Duodenal mucosa (tissue), 2 donors: ENCODE measurements around the gene CLCNKB.

Source experiments
- H3K27ac ChIP-seq: one replicate; pipeline ENCODE4 v1.7.0; 2013; ENCODE audit warnings: low read depth, low read length
- H3K27me3 ChIP-seq, 2 donors: one replicate each; pipeline ENCODE4 v1.7.0; 2013; ENCODE audit warnings: low read length in 2 of 2, control low read depth in 1 of 2; ENCODE audit not compliant: insufficient read depth in 2 of 2, control insufficient read depth in 1 of 2
- H3K36me3 ChIP-seq, 2 donors: one replicate each; pipeline ENCODE4 v1.7.0; 2013; ENCODE audit warnings: low read length in 2 of 2, control low read depth in 1 of 2; ENCODE audit not compliant: insufficient read depth in 2 of 2, control insufficient read depth in 1 of 2
- H3K4me1 ChIP-seq, 2 donors: one replicate each; pipeline ENCODE4 v1.7.0; 2013; ENCODE audit warnings: low read length in 2 of 2, control low read depth in 1 of 2; ENCODE audit not compliant: insufficient read depth in 2 of 2, control insufficient read depth in 1 of 2
- H3K4me3 ChIP-seq, 2 donors: one replicate each; pipeline ENCODE4 v1.7.0; 2013; ENCODE audit warnings: low read length in 2 of 2, low read depth in 1 of 2
- H3K9ac ChIP-seq, 2 donors: one replicate each; pipeline ENCODE4 v1.7.0; 2013; ENCODE audit warnings: low read length in 2 of 2, low read depth in 1 of 2
- H3K9me3 ChIP-seq, 2 donors: one replicate each; pipeline ENCODE4 v1.7.0; 2013; ENCODE audit warnings: low read length in 2 of 2, control low read depth in 1 of 2; ENCODE audit not compliant: control insufficient read depth in 1 of 2

CLCNKB gene

DNA sequence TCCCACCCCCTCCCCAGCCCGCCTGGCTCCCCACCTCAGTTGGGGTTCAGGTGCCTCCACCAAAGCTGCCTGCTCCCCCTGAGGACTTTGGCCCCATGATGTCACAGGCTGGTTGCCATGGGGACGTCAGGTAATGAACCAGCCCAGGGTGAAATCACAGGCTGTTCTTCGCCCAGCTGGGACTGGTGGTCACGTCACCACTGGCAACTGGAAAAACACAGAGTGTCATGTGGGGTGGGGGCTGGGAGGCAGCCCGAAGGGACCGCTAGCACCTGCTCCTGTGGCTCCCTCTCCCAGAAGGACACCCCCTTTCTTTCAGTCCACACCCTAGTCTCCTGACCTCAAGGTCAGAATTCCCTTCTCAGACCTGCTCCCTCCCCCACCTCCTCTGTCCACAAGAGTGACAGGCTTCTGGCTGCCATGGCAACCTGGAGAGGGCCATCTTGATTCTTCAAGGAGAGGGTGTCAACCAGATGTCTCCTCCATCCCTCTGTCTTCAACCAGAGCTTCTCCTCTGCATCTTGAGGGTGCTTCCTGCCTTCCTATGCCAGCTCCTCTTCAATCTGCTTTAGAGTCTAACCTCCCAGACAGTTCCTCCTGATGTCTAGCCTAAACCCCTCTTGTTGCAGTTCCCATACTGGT lies 23.7 kb downstream of the CLCNKB start:
- Histone ChIP-seq H3K9ac (no peak overlapping the region), H3K9me3 (no peaks in the 10 kb centered on the region), H3K27ac (no peak overlapping the region), H3K27me3 (no peaks in the 10 kb centered on the region), H3K36me3 (no peaks in the 10 kb centered on the region), H3K4me1 (peaks cover 11 to 20% of the 10 kb centered on the region in 2 donors), H3K4me3 (no peak overlapping the region)

DNA sequence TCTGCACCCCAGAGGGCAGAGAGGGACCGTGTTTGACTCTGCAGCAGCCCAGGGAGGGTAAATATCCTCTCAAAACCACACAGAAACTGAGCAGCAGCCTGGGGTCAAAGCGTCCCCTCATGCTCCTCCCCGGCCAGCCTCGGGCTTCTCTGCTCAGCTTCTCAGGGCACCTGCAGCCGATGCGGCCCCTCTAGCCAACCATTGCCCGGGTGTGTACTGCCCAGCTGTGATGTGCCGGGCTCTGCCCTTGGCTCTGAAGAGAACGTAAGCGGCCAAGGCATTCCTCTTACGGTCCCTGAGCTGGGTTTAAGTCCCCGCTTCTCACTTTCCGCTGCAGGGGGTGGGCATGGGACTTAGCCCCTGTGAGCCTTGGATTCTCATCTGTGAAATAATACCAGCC lies 24.4 kb downstream of the CLCNKB start:
- H3K9ac ChIP-seq = no peak overlapping the region
- H3K27ac ChIP-seq = no peak overlapping the region
- H3K27me3 ChIP-seq = peaks cover 0 to 6% of the 10 kb centered on the region in 2 donors
- no peaks in the 10 kb centered on the region for H3K9me3 ChIP-seq
- H3K4me1 ChIP-seq = peaks cover 11 to 20% of the 10 kb centered on the region in 2 donors
- H3K4me3 ChIP-seq = no peak overlapping the region
- H3K36me3 ChIP-seq = no peaks in the 10 kb centered on the region

DNA sequence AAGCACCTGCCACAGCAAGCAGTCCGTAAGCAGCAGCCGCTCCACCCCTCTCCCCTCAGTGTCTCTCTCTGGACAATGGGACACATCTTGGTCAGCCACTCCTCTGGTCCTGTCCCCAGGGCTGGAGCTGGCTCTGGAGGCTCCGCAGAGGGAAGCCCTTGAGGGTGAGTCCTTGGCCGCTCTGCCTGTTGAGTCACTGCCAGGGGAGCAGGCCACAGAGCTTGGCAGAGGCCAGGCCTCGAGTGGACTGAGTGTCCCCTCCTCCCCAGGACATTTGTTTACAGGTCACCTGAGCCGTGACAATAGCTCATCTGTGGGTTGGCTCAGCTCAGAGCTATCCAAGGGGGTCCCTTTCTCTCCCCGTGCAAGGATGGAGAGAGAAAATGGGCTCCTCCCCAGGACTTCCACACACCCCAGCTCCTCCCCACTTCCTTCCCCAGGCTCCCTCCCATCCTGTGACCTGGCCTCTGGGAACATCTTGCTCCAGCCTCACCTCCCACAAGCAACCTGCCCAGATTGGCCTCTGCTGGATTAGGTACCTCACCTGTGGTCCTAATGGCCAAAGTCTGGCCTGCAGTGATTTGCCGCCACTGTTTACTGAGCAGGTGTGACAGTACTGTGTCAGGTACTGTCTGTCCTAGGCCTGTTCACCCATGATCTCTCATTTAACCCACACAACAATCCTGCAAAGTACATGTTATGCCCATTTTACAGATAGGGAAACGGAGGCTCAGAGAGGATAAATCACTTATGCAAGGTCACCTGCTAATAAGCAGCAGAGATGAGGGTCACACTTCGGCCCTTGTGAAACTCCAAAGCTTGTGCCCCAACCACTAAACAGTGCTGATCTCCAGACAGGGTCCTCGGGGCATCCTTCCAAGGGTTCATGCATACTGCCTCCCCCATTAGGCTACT lies 25.0 kb downstream of the CLCNKB start:
- no peak overlapping the region for H3K27ac ChIP-seq
- no peaks in the 10 kb centered on the region for H3K36me3 ChIP-seq
- H3K9ac ChIP-seq = no peak overlapping the region
- H3K4me3 ChIP-seq = no peak overlapping the region
- H3K4me1 ChIP-seq = peaks cover 11 to 20% of the 10 kb centered on the region in 2 donors
- no peaks in the 10 kb centered on the region for H3K9me3 ChIP-seq
- peaks cover 0 to 6% of the 10 kb centered on the region in 2 donors for H3K27me3 ChIP-seq

DNA sequence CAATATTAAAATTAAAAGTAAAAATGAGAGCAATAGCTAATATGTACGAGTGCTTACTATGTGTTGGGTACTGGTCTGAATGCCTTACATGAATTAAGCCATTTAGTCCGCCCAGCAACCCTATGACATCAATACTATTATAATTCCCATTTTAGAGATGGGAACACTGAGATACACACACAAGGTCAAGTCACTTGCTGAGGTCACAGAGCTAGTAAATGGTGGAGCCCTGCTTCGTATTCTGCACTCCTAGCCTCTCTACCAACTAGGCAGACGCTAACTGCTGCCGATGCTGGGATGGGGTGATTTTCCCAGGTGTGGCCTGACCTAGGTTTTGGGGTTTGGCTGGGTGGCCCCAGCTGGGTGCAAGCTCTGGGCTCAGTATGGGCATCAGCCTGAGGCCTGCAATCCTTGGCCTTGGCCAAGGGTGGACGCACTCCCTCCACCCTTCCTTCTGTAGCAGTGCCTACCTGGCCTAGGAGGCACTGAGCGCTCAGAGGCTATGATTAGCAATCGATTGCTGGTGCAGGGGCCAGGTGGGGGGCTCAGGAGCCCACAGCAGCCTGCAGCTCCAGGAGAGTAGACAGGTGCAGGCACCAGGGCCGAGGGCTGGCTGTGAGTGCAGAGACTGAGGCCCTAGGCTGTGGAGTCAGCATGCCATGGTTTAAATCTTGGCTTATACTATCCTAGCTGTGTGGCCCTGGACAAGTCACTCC lies 27.2 kb downstream of the CLCNKB start:
- no peak overlapping the region for H3K27ac ChIP-seq
- no peak overlapping the region for H3K9ac ChIP-seq
- no peaks in the 10 kb centered on the region for H3K9me3 ChIP-seq
- H3K4me1 ChIP-seq = peaks cover 11 to 26% of the 10 kb centered on the region in 2 donors
- peaks cover 0 to 6% of the 10 kb centered on the region in 2 donors for H3K27me3 ChIP-seq
- no peaks in the 10 kb centered on the region for H3K36me3 ChIP-seq
- no peak overlapping the region for H3K4me3 ChIP-seq

DNA sequence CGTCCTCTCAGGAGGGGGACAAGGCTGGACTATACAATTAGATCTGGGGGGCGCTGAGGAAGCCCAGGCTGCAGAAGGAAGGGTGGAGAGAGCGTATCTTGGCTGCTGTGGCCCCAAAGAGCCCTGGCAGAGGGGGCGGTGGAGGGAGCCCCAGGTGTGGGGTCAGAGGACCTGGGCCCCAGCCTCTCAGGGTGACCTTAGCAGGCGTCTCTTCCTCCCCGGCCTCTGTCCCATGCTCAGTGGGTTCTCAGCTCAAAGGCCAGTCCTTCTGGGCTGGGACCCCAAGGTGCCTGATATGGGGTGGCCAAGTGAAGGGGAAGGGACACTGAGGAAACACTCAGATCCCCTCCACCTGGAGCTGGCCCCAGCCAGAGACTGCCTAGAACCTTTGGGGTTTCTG lies 28.0 kb downstream of the CLCNKB start:
- H3K4me3 ChIP-seq = no peak overlapping the region
- no peak overlapping the region for H3K9ac ChIP-seq
- no peaks in the 10 kb centered on the region for H3K9me3 ChIP-seq
- H3K27ac ChIP-seq = no peak overlapping the region
- no peaks in the 10 kb centered on the region for H3K36me3 ChIP-seq
- H3K4me1 ChIP-seq = peaks cover 11 to 26% of the 10 kb centered on the region in 2 donors
- H3K27me3 ChIP-seq = peaks cover 0 to 6% of the 10 kb centered on the region in 2 donors

DNA sequence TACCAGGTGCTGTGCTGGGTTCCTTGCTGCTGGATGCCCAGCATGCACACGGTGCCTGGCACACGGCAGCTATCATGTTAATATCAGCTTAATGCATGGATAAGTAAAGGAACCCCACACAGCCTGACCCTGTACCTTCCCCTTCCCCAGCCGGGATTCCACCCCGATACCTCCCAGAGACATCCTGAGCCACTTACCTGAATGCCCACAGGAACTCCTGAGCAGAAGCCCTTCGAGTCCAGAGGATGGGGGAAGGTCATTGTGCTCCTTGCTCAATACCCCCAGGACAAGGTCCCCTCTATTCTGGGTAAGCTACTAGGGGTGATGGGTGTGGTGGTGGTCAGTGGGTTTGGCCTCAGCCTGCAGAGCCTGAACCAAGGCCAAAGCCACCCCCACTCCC lies 28.5 kb downstream of the CLCNKB start:
- Histone ChIP-seq H3K27ac (no peak overlapping the region), H3K4me1 (peaks cover 6 to 21% of the 10 kb centered on the region in 2 donors), H3K4me3 (no peak overlapping the region), H3K9me3 (no peaks in the 10 kb centered on the region), H3K27me3 (peaks cover 0 to 6% of the 10 kb centered on the region in 2 donors), H3K36me3 (no peaks in the 10 kb centered on the region), H3K9ac (no peak overlapping the region)

DNA sequence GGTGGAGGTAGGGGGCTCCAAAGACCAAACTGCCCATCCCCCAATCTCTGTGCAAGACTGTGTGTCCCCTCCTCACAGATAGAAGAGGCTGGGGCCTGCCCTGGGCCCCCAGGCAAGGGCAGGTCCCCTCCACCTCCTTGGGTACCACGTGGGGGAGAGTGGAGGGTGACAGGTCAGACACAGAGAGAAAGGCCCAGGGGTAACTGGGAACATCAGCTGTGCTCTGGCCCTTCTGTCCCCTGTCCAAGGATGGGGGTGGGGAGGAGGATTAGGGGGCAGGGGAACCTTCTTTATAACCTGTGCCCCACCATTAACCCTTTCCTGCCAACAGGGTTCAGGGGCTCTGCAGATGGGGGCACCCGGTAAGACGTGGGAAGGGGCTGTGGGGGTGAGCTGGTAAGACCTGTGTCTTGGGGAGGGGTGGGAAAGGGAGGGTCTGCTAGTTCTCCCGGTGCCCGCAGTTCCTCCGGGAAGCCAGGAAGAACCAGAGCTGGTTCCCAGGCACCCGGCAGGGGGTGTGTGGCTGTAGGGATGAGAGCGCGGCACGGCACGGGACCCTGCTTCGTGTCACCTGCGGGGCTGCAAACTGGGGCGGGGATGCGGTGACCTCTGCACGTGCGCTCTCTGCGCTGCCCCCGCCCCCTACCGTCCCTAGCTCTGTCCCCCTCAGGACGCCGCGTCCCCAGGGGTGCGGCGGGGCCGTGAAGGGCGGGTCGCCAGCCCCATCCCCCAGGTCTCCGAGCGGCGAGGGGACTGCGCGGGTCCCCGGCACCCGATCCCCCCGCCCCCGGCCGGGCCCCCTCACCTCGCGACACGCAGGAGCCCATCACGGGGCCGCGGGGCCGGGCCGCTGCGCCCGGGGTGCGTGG lies 29.3 kb downstream of the CLCNKB start:
- Histone ChIP-seq H3K4me3 (peak overlapping the region in 1 of 2 donors; percentile 43), H3K27me3 (peaks cover 0 to 6% of the 10 kb centered on the region in 2 donors), H3K36me3 (no peaks in the 10 kb centered on the region), H3K27ac (no peak overlapping the region), H3K9ac (no peak overlapping the region), H3K4me1 (peaks cover 0 to 16% of the 10 kb centered on the region in 2 donors), H3K9me3 (no peaks in the 10 kb centered on the region)

DNA sequence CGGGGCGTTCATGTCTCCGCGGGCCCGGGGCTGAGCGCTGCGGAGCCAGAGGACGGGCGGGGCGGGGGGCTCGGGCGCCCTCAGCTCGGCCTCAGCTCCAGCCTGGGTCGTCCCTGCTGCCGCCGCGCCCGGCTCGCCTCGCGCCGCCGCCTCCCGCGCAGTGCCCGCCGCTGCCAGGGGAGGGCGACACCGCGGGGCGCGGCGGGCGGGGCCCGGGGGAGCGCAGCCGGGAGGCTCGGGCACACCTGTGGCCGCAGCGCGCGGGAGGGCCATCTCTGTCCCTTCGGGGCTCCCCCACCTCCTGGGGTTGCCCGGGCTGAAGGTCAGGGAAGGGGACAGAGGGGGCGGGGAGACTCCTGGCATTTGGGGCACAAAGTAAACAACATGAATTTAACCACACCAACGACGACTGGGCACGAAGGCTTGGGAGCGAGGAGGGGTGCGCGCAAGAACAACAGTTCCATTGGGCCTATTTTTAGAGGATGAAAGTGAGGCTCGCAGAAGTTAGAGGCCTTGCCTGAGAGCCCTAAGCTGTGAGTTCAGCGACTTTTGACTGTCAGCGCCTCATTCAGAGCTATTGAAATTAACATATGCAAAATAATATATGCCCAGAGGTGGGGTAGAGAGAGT lies 30.0 kb downstream of the CLCNKB start, which contains the start of gene FAM131C:
FAM131C (minus strand) TSS at position 162 of the 630 bp plus-strand sequence. CDS start 209 bp downstream, outside the sequence.
- Histone ChIP-seq H3K4me3 (peak within 1 kb of the TSS; percentile 53 to 57), H3K27me3 (peaks cover 0 to 6% of the 10 kb centered on the region in 2 donors), H3K9me3 (no peaks in the 10 kb centered on the region), H3K4me1 (peaks cover 0 to 12% of the 10 kb centered on the region in 2 donors), H3K36me3 (no peaks in the 10 kb centered on the region), H3K27ac (no peak within 1 kb of the TSS), H3K9ac (peak within 1 kb of the TSS in 1 of 2 donors; percentile 47)

DNA sequence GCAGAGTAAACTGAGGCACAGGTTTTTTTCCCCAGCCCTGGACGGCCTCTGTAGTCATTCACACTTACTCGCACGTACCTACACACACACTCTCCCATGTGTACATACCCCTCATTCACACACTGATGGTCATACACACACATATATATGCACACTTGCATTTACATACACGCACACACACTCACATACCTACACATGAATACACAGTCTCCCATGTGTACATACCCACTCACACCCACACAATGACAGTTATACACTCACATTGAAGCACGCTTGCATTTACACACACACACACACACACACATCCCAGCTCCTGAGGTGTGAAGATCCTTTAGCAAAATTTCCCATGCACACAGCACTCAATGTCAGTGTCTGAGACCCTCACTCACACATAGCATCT lies 30.6 kb downstream of the CLCNKB start:
- H3K4me1 ChIP-seq = peaks cover 4 to 16% of the 10 kb centered on the region in 2 donors
- H3K9me3 ChIP-seq = no peaks in the 10 kb centered on the region
- H3K27me3 ChIP-seq = peaks cover 0 to 6% of the 10 kb centered on the region in 2 donors
- no peak overlapping the region for H3K4me3 ChIP-seq
- H3K9ac ChIP-seq = peak overlapping the region in 1 of 2 donors; percentile 47
- H3K36me3 ChIP-seq = no peaks in the 10 kb centered on the region
- H3K27ac ChIP-seq = no peak overlapping the region
